HepG2 (cell line): Measurements from ENCODE around the gene UBE2Q2. TPM values are rescaled to one million over a fixed set of nuclear protein-coding genes. Genes with fewer than 3 reads are reported as not detected.

ENCODE experiments used
- ARID5B ChIP-seq: IDR thresholded peaks from 2 replicates; pipeline ENCODE4 v1.4.0; 2020; ENCODE audit warnings: mild to moderate bottlenecking, missing genetic modification reagents
- CREBL2 ChIP-seq: sonication (generic); formaldehyde crosslinking; IDR thresholded peaks from 2 replicates; pipeline ENCODE4 v1.8.1; 2023; ENCODE audit warnings: missing genetic modification reagents, mild to moderate bottlenecking, borderline replicate concordance
- KDM3A ChIP-seq: IDR thresholded peaks from 2 replicates; pipeline ENCODE4 v1.6.1; 2018; ENCODE audit warnings: low read depth, missing compliant biosample characterization
- MEIS2 ChIP-seq: sonication (generic); formaldehyde crosslinking; IDR thresholded peaks from 2 replicates; pipeline ENCODE4 v1.9.0; 2021; ENCODE audit warnings: mild to moderate bottlenecking, missing genetic modification reagents
- NCOA5 ChIP-seq: sonication (generic); formaldehyde crosslinking; IDR thresholded peaks from 2 replicates; pipeline ENCODE4 v1.4.0; 2020; ENCODE audit warnings: missing genetic modification reagents
- NR2F1 ChIP-seq, 2 experiments: fragments of 450-650 bp in 1 of 2; formaldehyde crosslinking in 1 of 2; IDR thresholded peaks; 2 replicates each; pipeline versions ENCODE4 v1.5.0 to v1.6.1; 2016 to 2020; ENCODE audit warnings: mild to moderate bottlenecking in 1 of 2, missing compliant biosample characterization in 1 of 2, missing genetic modification reagents in 1 of 2, moderate library complexity in 1 of 2
- PHF20 ChIP-seq: sonication (generic); formaldehyde crosslinking; IDR thresholded peaks from 2 replicates; pipeline ENCODE4 v1.5.0; 2020; ENCODE audit warnings: mild to moderate bottlenecking, missing genetic modification reagents
- PITX1 ChIP-seq: sonication (generic); formaldehyde crosslinking; IDR thresholded peaks from 2 replicates; pipeline ENCODE4 v1.5.1; 2020; ENCODE audit warnings: mild to moderate bottlenecking, missing genetic modification reagents
- RELA ChIP-seq: sonication (generic); formaldehyde crosslinking; IDR thresholded peaks from 2 replicates; pipeline ENCODE4 v1.4.0; 2020; ENCODE audit warnings: missing genetic modification reagents
- SOX13 ChIP-seq, 3 experiments: fragments of 450-650 bp in 1 of 3; sonication (generic) in 1 of 3; formaldehyde crosslinking in 1 of 3; IDR thresholded peaks in 2 of 3; conservative IDR thresholded peaks in 1 of 3; 2 replicates each; pipeline versions ENCODE4 v1.5.0 to v1.6.1; 2016 to 2020; ENCODE audit warnings: antibody characterized with exemption in 1 of 3, mild to moderate bottlenecking in 1 of 3, missing compliant biosample characterization in 1 of 3, missing genetic modification reagents in 1 of 3, moderate library complexity in 1 of 3
- SP4 ChIP-seq: sonication (generic); formaldehyde crosslinking; IDR thresholded peaks from 2 replicates; pipeline ENCODE4 v1.8.1; 2023; ENCODE audit warnings: mild to moderate bottlenecking, missing genetic modification reagents
- ZBED4 ChIP-seq: sonication (generic); formaldehyde crosslinking; IDR thresholded peaks from 2 replicates; pipeline ENCODE4 v1.4.0; 2020; ENCODE audit warnings: missing genetic modification reagents, borderline replicate concordance
- ZBTB46 ChIP-seq: sonication (generic); formaldehyde crosslinking; IDR thresholded peaks from 2 replicates; pipeline ENCODE4 v1.4.0; 2020; ENCODE audit warnings: mild to moderate bottlenecking, missing genetic modification reagents, borderline replicate concordance
- ZNF547 ChIP-seq: sonication (generic); formaldehyde crosslinking; IDR thresholded peaks from 2 replicates; pipeline ENCODE4 v1.5.1; 2020; ENCODE audit warnings: mild to moderate bottlenecking, missing genetic modification reagents
- polyA plus RNA-seq, 8 experiments: library from polyadenylated mRNA; depleted of rRNA in 3 of 8; stranded (reverse) in 7 of 8; unstranded in 1 of 8; fragments of >200 nt; fragmentation: Illumina TruSeq in 4 of 8; extraction: Trizol in 4 of 8; gene quantifications; 2 replicates each; pipeline versions ENCODE4 v1.2.1 to v1.2.3, GENCODE V29; 2011 to 2016; ENCODE audit warnings: low read depth in 4 of 8, missing spikeins in 1 of 8, mixed read lengths in 1 of 8; ENCODE audit not compliant: insufficient read depth in 1 of 8
- total RNA-seq, 5 experiments: library from RNA; depleted of rRNA; stranded (reverse); fragments of >200 nt; fragmentation: Illumina TruSeq; extraction: Trizol; gene quantifications; 2 replicates each; pipeline ENCODE4 v1.2.3, GENCODE V29; 2016; ENCODE audit warnings: low read depth in 1 of 5

Gene UBE2Q2
- total and polyA plus RNA-seq, 2 of the 13 experiments (the other 11 are each of a cell fraction or from before 2014, with no cell fraction given), result 10.6 to 20.4 TPM

GRCh38 chr15:75903331-75904239 lies 60.3 kb downstream of the UBE2Q2 start, which contains the start of gene FBXO22 (continued):
- TF ChIP-seq CREBL2 (CRISPR knock-in tag) (peak; percentile 40; the same call in 1 of the 2 replicates), ZNF547 (CRISPR knock-in tag) (peak; percentile 83; the same call in 1 of the 2 replicates), SP4 (CRISPR knock-in tag) (peak; percentile 82), NR2F1 (CRISPR knock-in tag; IDR thresholded peaks at IDR 0.05) (no peak), RELA (CRISPR knock-in tag) (no peak), ZBTB46 (0 out of 2 replicates have a peak, but pooled peaks have one; percentile 73), ZBED4 (peak; percentile 87), ARID5B (peak; percentile 50; the same call in 1 of the 2 replicates), PHF20 (CRISPR knock-in tag) (peak; percentile 93), PITX1 (peak; percentile 88), NCOA5 (CRISPR knock-in tag) (no peak), KDM3A (CRISPR knock-in tag) (peak; percentile 58; the same call in 1 of the 2 replicates), SOX13 (IDR thresholded peaks at IDR 0.05) (no peak), SOX13 (CRISPR knock-in tag; conservative IDR thresholded peaks at IDR 0.05 in 1 of 2, IDR thresholded peaks at IDR 0.05 in 1 of 2) (peak; percentile 43 to 60; a peak in 2 of 4 replicates), MEIS2 (CRISPR knock-in tag) (peak; percentile 82; the same call in 1 of the 2 replicates)
